ENCODE data around the gene PELI3. TPM values are rescaled to one million over a fixed set of nuclear protein-coding genes. Genes with fewer than 3 reads are reported as not detected.
"Not testable (repeated sequence)": the region's sequence is repeated elsewhere in the genome, so short reads cannot be mapped to it uniquely, and the experiment has no call there.

PELI3 gene
- total RNA-seq, 4 donors from 2014 or later: 14.4 to 26.4 (median 20.4) TPM

DNA sequence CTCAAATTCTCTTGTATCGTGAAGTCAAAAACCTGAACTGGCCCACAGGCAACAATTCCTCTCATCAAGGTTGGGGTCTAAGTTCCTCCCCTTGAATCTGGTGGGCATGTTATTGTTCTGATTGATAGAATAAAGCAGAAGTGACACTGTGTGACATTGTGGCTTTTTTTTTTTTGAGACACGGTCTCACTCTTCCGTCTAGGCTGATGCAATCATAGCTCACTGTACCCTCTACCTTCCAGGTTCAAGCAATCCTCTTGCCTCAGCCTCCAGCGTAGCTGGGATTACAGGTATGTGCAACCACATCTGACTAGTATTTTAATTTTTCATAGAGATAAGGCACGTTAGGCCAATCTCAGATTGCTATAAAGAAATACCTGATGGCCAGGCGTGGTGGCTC, 8.9 kb upstream of the PELI3 start:
- 82 to 85% methylated on average over 6 of the region's 6 CpGs for WGBS, 2 donors
- DNase-seq (ENCODE audit: low spot score in 2 of 2): no peak
- H3K4me1 ChIP-seq: no peaks in the 10 kb centered on the region
- H3K27me3 ChIP-seq: no peaks in the 10 kb centered on the region
- no peak overlapping the region for H3K4me3 ChIP-seq
- H3K27ac ChIP-seq: no peak overlapping the region
- TF ChIP-seq EP300 (IDR thresholded peaks at IDR 0.05): no peak
- no peak for TF ChIP-seq POLR2A (IDR thresholded peaks at IDR 0.05)
- TF ChIP-seq, protein P1, sequence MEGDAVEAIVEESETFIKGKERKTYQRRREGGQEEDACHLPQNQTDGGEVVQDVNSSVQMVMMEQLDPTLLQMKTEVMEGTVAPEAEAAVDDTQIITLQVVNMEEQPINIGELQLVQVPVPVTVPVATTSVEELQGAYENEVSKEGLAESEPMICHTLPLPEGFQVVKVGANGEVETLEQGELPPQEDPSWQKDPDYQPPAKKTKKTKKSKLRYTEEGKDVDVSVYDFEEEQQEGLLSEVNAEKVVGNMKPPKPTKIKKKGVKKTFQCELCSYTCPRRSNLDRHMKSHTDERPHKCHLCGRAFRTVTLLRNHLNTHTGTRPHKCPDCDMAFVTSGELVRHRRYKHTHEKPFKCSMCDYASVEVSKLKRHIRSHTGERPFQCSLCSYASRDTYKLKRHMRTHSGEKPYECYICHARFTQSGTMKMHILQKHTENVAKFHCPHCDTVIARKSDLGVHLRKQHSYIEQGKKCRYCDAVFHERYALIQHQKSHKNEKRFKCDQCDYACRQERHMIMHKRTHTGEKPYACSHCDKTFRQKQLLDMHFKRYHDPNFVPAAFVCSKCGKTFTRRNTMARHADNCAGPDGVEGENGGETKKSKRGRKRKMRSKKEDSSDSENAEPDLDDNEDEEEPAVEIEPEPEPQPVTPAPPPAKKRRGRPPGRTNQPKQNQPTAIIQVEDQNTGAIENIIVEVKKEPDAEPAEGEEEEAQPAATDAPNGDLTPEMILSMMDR (IDR thresholded peaks at IDR 0.05): no peak
- no peaks in the 10 kb centered on the region for H3K36me3 ChIP-seq
- peaks cover 0 to 8% (median 0%) of the 10 kb centered on the region in 4 donors for H3K9me3 ChIP-seq

DNA sequence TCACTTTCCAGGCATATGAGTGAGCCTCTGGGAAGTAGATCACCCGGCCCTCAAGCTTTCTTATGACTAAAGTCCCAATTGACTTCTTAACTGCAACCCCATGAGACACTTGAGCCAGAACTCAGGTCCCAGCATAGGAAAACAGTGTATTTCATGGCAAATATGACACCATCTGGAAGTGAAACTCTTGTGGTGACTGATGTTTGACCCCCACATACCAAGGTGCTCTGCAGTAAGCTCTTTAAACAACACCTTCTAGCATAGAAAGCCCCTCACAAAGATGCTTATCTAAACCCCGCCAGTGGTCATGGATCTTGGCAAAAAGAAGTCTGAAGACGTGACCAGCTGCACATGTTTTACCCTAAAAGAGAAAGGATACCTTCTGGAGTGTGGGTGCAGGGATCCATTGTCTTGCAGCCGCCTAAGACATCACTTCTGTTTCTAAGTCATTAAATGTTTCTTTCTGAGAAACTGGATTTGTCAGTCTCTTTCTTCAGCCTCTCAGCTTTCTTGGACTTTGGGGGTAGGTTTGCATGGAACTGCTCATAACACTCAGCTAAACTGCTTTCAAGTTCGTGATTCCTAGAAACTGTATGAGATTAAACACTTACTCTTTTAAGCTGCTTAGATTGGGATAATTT, 7.4 kb upstream of the PELI3 start:
- H3K4me1 ChIP-seq: no peaks in the 10 kb centered on the region
- TF ChIP-seq, protein P1 (IDR thresholded peaks at IDR 0.05): no peak
- TF ChIP-seq POLR2A (IDR thresholded peaks at IDR 0.05): no peak
- TF ChIP-seq EP300 (IDR thresholded peaks at IDR 0.05): no peak
- H3K9me3 ChIP-seq: peaks cover 0 to 13% (median 0%) of the 10 kb centered on the region in 4 donors
- no peaks in the 10 kb centered on the region for H3K36me3 ChIP-seq
- no peak for DNase-seq (ENCODE audit: low spot score in 2 of 2)
- no peak overlapping the region for H3K4me3 ChIP-seq
- H3K27me3 ChIP-seq: no peaks in the 10 kb centered on the region
- H3K27ac ChIP-seq: no peak overlapping the region
- 57 to 62% methylated on average over 5 of the region's 5 CpGs for WGBS, 2 donors

DNA sequence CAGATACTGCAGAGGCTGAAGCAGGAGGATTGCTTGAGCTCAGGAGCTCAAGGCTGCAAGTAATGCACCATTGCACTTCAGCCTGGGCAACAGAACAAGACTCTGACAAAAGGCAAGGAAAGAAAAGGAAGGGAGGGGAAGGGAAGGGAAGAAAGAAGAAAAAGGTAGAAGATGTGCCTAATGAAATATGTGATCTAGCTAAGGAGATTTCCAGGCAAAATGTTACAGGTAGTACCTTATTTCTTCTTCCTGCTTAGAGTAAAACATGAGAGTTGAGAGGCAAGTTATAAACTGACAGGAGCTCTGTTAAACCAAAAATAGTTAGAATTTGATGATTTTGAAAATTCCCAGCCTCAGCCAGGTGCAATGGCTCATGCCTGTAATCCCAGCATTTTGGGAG, 4.7 kb upstream of the PELI3 start:
- DNase-seq (ENCODE audit: low spot score in 2 of 2): no peak
- Histone ChIP-seq H3K9me3 (peaks cover 0 to 13% (median 0%) of the 10 kb centered on the region in 4 donors), H3K27me3 (no peaks in the 10 kb centered on the region), H3K4me3 (no peak overlapping the region), H3K36me3 (no peaks in the 10 kb centered on the region), H3K4me1 (peaks cover 0 to 7% (median 0%) of the 10 kb centered on the region in 4 donors), H3K27ac (no peak overlapping the region)
- TF ChIP-seq, protein P1 (IDR thresholded peaks at IDR 0.05): no peak

DNA sequence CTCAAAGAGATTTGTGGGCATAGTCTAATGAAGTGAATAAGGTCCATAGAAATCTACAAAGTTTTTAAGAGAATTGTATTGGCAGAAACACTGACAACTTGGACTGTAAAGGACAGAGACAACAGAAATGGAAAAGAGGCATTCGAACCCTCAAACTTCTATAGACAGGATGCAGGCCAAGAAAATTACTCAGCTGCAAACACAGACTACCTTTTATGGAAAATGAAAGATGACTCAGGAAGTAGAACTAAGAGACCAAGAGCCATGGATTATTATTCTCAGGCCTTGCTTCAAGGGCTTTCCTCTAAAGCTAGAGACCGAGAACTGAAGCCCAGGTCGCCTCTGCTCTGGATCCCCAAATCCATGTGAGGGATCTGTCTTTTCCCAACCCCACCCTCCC, 3.8 kb upstream of the PELI3 start:
- no peak overlapping the region for H3K4me3 ChIP-seq
- H3K27ac ChIP-seq: no peak overlapping the region
- WGBS, 2 donors: 91 to 92% methylated on average over 3 of the region's 3 CpGs
- no peak for DNase-seq (ENCODE audit: low spot score in 2 of 2)
- no peaks in the 10 kb centered on the region for H3K27me3 ChIP-seq
- TF ChIP-seq POLR2A (IDR thresholded peaks at IDR 0.05) (no peak), EP300 (IDR thresholded peaks at IDR 0.05) (no peak)
- TF ChIP-seq, protein P1 (IDR thresholded peaks at IDR 0.05): no peak
- H3K4me1 ChIP-seq: peaks cover 0 to 15% (median 6%) of the 10 kb centered on the region in 4 donors
- H3K36me3 ChIP-seq: no peaks in the 10 kb centered on the region
- peaks cover 0 to 13% (median 0%) of the 10 kb centered on the region in 4 donors for H3K9me3 ChIP-seq

DNA sequence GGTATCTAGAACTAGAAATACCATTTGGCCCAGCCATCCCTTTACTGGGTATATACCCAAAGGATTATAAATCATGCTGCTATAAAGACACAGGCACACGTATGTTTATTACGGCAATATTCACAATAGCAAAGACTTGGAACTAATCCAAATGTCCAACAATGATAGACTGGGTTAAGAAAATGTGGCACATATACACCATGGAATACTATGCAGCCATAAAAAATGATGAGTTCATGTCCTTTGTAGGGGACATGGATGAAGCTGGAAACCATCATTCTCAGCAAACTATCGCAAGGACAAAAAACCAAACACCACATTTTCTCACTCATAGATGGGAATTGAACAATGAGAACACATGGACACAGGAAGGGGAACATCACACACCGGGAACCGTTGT, 2.6 kb upstream of the PELI3 start:
- peaks cover 0 to 22% (median 7%) of the 10 kb centered on the region in 4 donors for H3K4me1 ChIP-seq
- H3K9me3 ChIP-seq: peaks cover 0 to 13% (median 0%) of the 10 kb centered on the region in 4 donors
- 87 to 92% methylated on average over 5 of the region's 5 CpGs for WGBS, 2 donors
- H3K4me3 ChIP-seq; H3K27me3 ChIP-seq; H3K27ac ChIP-seq; H3K36me3 ChIP-seq; DNase-seq (ENCODE audit: low spot score in 2 of 2): not testable (repeated sequence)
